Neural cell (in vitro differentiated cells): ENCODE results near the gene PCDH9. TPM values are rescaled to one million over a fixed set of nuclear protein-coding genes. Genes with fewer than 3 reads are reported as not detected.

Experiments used
- H2AFZ ChIP-seq: fragments of 200-600, 300-800 bp; sonication (generic), shearing (Covaris generic); 2 replicates; pipeline ENCODE4 v1.6.0; 2014; ENCODE audit warnings: low read depth, mild to moderate bottlenecking, antibody characterized with exemption, low read length, moderate library complexity
- H3F3A ChIP-seq: fragments of 200-600 bp; shearing (Covaris generic); 2 replicates; pipeline ENCODE4 v1.6.1; 2016; ENCODE audit warnings: mild to moderate bottlenecking, moderate library complexity, mixed read lengths, antibody characterized with exemption, low read length; ENCODE audit not compliant: insufficient read depth, poor library complexity, severe bottlenecking
- H3K27ac ChIP-seq: fragments of 200-600, 300-800 bp; sonication (generic), shearing (Covaris generic); 2 replicates; pipeline ENCODE4 v1.5.1; 2014; ENCODE audit warnings: mild to moderate bottlenecking, low read length, moderate library complexity
- H3K27me3 ChIP-seq: fragments of 300-800, 200-600 bp; sonication (generic), shearing (Covaris generic); 2 replicates; pipeline ENCODE4 v1.6.0; 2014; ENCODE audit warnings: mild to moderate bottlenecking, low read depth, low read length, moderate library complexity; ENCODE audit not compliant: insufficient read depth
- H3K36me3 ChIP-seq: fragments of 300-800, 200-600 bp; sonication (generic), shearing (Covaris generic); 2 replicates; pipeline ENCODE4 v1.5.1; 2014; ENCODE audit warnings: mild to moderate bottlenecking, antibody characterized with exemption, low read length, moderate library complexity; ENCODE audit not compliant: insufficient read depth
- H3K4me2 ChIP-seq: fragments of 300-800, 200-600 bp; sonication (generic), shearing (Covaris generic); 2 replicates; pipeline ENCODE4 v1.6.0; 2014; ENCODE audit warnings: mild to moderate bottlenecking, low read length
- H3K4me3 ChIP-seq: fragments of 300-800, 200-600 bp; sonication (generic), shearing (Covaris generic); 2 replicates; pipeline ENCODE4 v1.5.1; 2014; ENCODE audit warnings: mild to moderate bottlenecking, low read length, moderate library complexity
- H3K79me2 ChIP-seq: fragments of 200-600 bp; shearing (Covaris generic); replicated peaks from 2 replicates; pipeline ENCODE4 v1.6.0; 2014; ENCODE audit warnings: mild to moderate bottlenecking, low read length, moderate library complexity; ENCODE audit not compliant: insufficient read depth
- H3K9ac ChIP-seq: fragments of 300-800, 200-600 bp; sonication (generic), shearing (Covaris generic); 2 replicates; pipeline ENCODE4 v1.6.1; 2016; ENCODE audit warnings: mild to moderate bottlenecking, low read length, mixed read lengths
- H3K9me2 ChIP-seq: fragments of 200-600 bp; shearing (Covaris generic); 2 replicates; pipeline ENCODE4 v1.6.1; 2016; ENCODE audit warnings: mild to moderate bottlenecking, low read length, mixed read lengths; ENCODE audit not compliant: insufficient read depth
- H3K9me3 ChIP-seq: fragments of 200-600, 300-800 bp; sonication (generic), shearing (Covaris generic); 2 replicates; pipeline ENCODE4 v1.6.1; 2016; ENCODE audit warnings: mild to moderate bottlenecking, mixed run types, low read length, moderate library complexity, mixed read lengths
- H4K20me1 ChIP-seq: fragments of 200-600 bp; shearing (Covaris generic); 2 replicates; pipeline ENCODE4 v1.6.1; 2016; ENCODE audit warnings: mild to moderate bottlenecking, mixed run types; ENCODE audit not compliant: insufficient read depth
- CTCF ChIP-seq: fragments of 450-650 bp; IDR thresholded peaks from 2 replicates; pipeline ENCODE4 v1.5.1; 2014; ENCODE audit warnings: antibody characterized with exemption, mild to moderate bottlenecking, moderate library complexity; ENCODE audit not compliant: poor library complexity, severe bottlenecking
- EP300 ChIP-seq: fragments of 450-650 bp; conservative IDR thresholded peaks from 2 replicates; pipeline ENCODE4 v1.6.1; 2014; ENCODE audit warnings: antibody characterized with exemption, mild to moderate bottlenecking, moderate library complexity; ENCODE audit not compliant: poor library complexity, severe bottlenecking
- EZH2 ChIP-seq: fragments of 200-600, 300-800 bp; shearing (Covaris generic), sonication (generic); IDR thresholded peaks from 2 replicates; pipeline ENCODE4 v1.6.1; 2014; ENCODE audit warnings: antibody characterized with exemption, low read length, borderline replicate concordance, mild to moderate bottlenecking; ENCODE audit not compliant: insufficient read depth, poor library complexity, severe bottlenecking
- MXI1 ChIP-seq: fragments of 450-650 bp; conservative IDR thresholded peaks from 2 replicates; pipeline ENCODE4 v1.6.1; 2014; ENCODE audit warnings: antibody characterized with exemption, mild to moderate bottlenecking; ENCODE audit not compliant: poor library complexity, severe bottlenecking
- POLR2AphosphoS5 ChIP-seq: IDR thresholded peaks from 2 replicates; pipeline ENCODE4 v1.6.1; 2012
- RAD21 ChIP-seq: fragments of 450-650 bp; conservative IDR thresholded peaks from 2 replicates; pipeline ENCODE4 v1.6.1; 2014; ENCODE audit warnings: antibody characterized with exemption, mild to moderate bottlenecking, moderate library complexity
- REST ChIP-seq: IDR thresholded peaks from 2 replicates; pipeline ENCODE4 v1.6.1; 2012; ENCODE audit warnings: borderline replicate concordance
- SMC3 ChIP-seq: fragments of 450-650 bp; conservative IDR thresholded peaks from 2 replicates; pipeline ENCODE4 v1.6.1; 2014; ENCODE audit warnings: antibody characterized with exemption, mild to moderate bottlenecking, moderate library complexity; ENCODE audit not compliant: poor library complexity
- TAF1 ChIP-seq: IDR thresholded peaks from 2 replicates; pipeline ENCODE4 v1.6.1; 2012; ENCODE audit warnings: low read depth
- polyA plus RNA-seq: library from polyadenylated mRNA; depleted of rRNA; stranded (reverse); fragments of >200 nt; gene quantifications from 2 replicates; pipeline ENCODE4 v1.2.3, GENCODE V29; 2014

Gene PCDH9
- polyA plus RNA-seq, 1 donor from 2014 or later = 4.6 TPM

GRCh38 chr13:66759919-66760318 lies 470.2 kb downstream of the PCDH9 start:
- H3K9me3 ChIP-seq = no peaks in the 10 kb centered on the region
- no peaks in the 10 kb centered on the region for H3K79me2 ChIP-seq
- no peaks in the 10 kb centered on the region for H3K36me3 ChIP-seq
- H3K4me2 ChIP-seq = no peak overlapping the region
- H3K27ac ChIP-seq = no peak overlapping the region
- TF ChIP-seq REST (no peak), CTCF (no peak), RAD21 (no peak), EP300 (no peak), MXI1 (no peak), SMC3 (no peak), TAF1 (no peak), EZH2 (no peak), POLR2AphosphoS5 (no peak)
- H3K9ac ChIP-seq = no peak overlapping the region
- H3K4me3 ChIP-seq = no peak overlapping the region
- H3K9me2 ChIP-seq = no peaks in the 10 kb centered on the region
- no peaks in the 10 kb centered on the region for H4K20me1 ChIP-seq
- H3F3A ChIP-seq = no peaks in the 10 kb centered on the region
- H2AFZ ChIP-seq = no peak overlapping the region
- no peaks in the 10 kb centered on the region for H3K27me3 ChIP-seq

- Histone ChIP-seq H3K9me2 (no peaks in the 10 kb centered on the region), H3K27me3 (no peaks in the 10 kb centered on the region), H3F3A (no peaks in the 10 kb centered on the region), H3K79me2 (no peaks in the 10 kb centered on the region), H3K9ac (no peak overlapping the region), H2AFZ (no peak overlapping the region), H3K36me3 (no peaks in the 10 kb centered on the region), H3K27ac (no peak overlapping the region), H3K9me3 (no peaks in the 10 kb centered on the region), H4K20me1 (no peaks in the 10 kb centered on the region), H3K4me3 (no peak overlapping the region), H3K4me2 (no peak overlapping the region)
- TF ChIP-seq TAF1 (no peak), EP300 (no peak), CTCF (no peak), SMC3 (no peak), RAD21 (no peak), EZH2 (no peak), REST (no peak), POLR2AphosphoS5 (no peak), MXI1 (no peak)
Measured at GRCh38 chr13:66751691-66752090, 478.4 kb downstream of the PCDH9 start.
